ENCODE data around the gene DOCK1.

DNA sequence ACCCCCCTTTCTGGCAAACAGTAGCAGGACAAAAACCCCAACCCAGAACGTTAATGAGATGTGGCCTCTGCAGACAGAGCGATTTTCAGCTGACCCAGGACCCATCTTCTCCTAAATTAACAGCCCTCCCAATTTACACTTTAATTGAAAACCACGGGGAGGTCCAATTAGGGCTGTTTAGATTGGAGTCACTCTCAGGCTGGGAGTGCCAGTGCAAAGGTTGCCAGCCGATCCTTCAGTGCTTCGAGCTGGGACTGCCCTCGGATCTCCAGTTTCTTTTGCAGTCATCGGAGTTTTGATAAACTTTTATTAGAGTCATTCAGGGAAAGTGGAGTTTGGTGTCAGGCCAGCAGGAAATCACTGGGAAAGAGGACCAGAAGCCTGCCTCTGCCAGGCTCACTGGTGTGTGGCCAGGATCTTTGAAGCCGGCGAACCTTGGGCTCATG is 108.0 kb downstream of the DOCK1 start:
- TF ChIP-seq EZH2phosphoT487 (IDR thresholded peaks at IDR 0.05; ENCODE audit: insufficient read depth, low read depth) (no peak), EZH2 (IDR thresholded peaks at IDR 0.05; ENCODE audit: insufficient read depth, poor library complexity, severe bottlenecking) (no peak)
